ENCODE measurements around the gene OAS2.
"Not testable (repeated sequence)": the region's sequence is repeated elsewhere in the genome, so short reads cannot be mapped to it uniquely, and the experiment has no call there.

The OAS2 gene

DNA sequence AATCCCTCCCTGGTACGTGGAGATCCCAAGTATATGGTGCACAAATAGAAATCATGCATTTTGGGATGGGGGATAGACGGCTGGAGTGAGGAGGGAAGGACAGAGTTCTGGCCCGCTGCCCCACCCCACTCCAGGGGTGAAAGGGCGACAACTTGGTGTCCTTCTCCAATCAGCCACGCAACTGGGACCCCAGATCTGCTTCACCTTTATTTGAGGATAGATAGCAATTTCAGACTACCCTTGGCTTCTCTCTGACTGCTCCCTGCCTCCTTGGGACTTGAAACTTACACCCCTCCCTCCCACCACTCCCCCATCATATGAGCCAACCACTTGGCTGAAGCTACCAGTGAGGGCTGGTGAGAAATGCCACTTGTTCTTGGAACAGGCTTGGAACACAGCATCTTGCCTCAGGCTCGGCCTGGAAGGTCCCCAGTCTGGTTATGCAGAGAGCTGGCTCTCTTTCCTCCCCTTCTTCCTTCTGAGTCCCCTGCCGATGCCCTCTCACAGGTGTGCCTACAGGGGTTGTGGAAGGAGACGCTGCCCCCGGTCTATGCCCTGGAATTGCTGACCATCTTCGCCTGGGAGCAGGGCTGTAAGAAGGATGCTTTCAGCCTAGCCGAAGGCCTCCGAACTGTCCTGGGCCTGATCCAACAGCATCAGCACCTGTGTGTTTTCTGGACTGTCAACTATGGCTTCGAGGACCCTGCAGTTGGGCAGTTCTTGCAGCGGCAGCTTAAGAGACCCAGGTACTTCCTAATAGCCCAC, 31.9 kb upstream of the OAS2 start:
- in situ Hi-C loops (cut with HindIII; ENCODE audit: low pct_ligation_motif_present, low pct_unique_long_range_greater_than_20kb, low sequenced_read_pairs), result no loop called here
- no peak for DNase-seq

DNA sequence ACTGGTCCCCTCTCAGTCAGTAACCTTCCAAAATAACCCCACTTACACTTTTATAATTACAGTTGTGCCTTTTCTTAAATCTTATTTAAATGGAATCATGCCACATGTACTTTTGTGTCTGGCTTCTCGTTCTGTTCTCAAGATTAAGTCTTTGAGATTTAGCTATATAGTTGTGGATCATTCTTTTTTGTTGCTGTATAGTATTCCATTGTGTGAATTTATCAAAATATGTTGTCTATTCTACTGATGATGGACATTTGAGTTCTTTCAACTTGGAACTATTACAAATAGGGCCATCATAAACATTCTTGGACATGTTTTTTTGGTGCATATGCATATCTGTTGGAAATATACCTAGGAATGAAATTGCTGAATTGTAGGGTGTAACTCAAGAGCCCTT, 31.0 kb upstream of the OAS2 start:
- no peak for DNase-seq
- in situ Hi-C loops (cut with HindIII; ENCODE audit: low pct_ligation_motif_present, low pct_unique_long_range_greater_than_20kb, low sequenced_read_pairs), result no loop called here

DNA sequence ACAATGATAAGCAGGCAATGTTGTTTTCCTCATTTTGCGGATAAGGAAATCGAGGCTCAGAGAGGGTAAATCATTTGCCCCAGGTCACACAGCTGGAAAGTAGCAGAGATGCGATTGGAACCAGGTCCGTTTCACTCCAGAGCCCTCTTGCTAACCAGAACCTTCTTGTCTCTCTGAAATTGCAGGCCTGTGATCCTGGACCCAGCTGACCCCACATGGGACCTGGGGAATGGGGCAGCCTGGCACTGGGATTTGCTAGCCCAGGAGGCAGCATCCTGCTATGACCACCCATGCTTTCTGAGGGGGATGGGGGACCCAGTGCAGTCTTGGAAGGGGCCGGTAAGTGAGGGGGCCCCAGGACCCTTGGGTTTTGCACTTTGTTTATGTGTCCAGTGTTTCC, 30.6 kb upstream of the OAS2 start:
- in situ Hi-C loops (cut with HindIII; ENCODE audit: low pct_ligation_motif_present, low pct_unique_long_range_greater_than_20kb, low sequenced_read_pairs), result no loop called here
- DNase-seq, result no peak

DNA sequence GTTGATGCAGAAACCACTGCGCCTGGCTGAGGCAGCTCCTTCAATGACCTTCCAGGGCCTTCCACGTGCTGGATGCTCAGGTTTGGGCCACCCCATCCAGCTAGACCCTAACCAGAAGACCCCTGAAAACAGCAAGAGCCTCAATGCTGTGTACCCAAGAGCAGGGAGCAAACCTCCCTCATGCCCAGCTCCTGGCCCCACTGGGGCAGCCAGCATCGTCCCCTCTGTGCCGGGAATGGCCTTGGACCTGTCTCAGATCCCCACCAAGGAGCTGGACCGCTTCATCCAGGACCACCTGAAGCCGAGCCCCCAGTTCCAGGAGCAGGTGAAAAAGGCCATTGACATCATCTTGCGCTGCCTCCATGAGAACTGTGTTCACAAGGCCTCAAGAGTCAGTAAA, 29.5 kb upstream of the OAS2 start:
- no peak for DNase-seq
- in situ Hi-C loops (cut with HindIII; ENCODE audit: low pct_ligation_motif_present, low pct_unique_long_range_greater_than_20kb, low sequenced_read_pairs), result no loop called here

DNA sequence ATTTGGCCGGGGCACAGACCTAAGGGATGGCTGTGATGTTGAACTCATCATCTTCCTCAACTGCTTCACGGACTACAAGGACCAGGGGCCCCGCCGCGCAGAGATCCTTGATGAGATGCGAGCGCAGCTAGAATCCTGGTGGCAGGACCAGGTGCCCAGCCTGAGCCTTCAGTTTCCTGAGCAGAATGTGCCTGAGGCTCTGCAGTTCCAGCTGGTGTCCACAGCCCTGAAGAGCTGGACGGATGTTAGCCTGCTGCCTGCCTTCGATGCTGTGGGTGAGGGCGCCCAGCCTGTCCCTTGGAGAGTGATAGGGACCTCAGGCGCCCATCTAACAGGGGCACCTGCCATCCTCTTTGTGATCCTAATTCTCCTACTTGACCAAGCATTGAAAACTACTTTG, 27.6 kb upstream of the OAS2 start:
- DNase-seq, result no peak
- in situ Hi-C loops (cut with HindIII; ENCODE audit: low pct_ligation_motif_present, low pct_unique_long_range_greater_than_20kb, low sequenced_read_pairs), result no loop called here

DNA sequence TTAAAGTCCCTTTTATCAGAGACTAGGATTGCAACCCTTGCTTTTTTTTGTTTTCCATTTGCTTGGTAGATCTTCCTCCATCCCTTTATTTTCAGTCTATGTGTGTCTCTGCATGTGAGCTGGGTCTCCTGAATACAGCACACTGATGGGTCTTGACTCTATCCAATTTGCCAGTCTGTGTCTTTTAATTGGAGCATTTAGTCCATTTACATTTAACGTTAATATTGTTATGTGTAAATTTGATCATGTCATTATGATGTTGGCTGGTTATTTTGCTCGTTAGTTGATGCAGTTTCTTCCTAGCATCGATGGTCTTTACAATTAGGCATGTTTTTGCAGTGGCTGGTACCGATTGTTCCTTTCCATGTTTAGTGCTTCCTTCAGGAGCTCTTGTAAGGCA, 21.2 kb upstream of the OAS2 start:
- DNase-seq; in situ Hi-C loops (cut with HindIII; ENCODE audit: low pct_ligation_motif_present, low pct_unique_long_range_greater_than_20kb, low sequenced_read_pairs): not testable (repeated sequence)

DNA sequence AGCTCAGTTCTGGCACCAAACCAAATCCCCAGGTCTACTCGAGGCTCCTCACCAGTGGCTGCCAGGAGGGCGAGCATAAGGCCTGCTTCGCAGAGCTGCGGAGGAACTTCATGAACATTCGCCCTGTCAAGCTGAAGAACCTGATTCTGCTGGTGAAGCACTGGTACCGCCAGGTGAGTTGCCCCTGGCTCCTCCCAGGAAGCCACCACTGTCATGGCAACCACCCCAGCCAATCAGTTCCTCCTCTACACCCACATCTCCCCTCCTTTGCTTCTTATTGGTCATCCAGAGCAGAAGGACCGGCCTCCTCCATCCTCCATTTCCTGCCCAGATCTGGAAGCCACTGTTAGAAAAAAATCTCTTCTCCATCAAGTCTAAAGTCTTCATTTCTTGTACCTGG, 17.2 kb upstream of the OAS2 start:
- no peak for DNase-seq
- in situ Hi-C loops (cut with HindIII; ENCODE audit: low pct_ligation_motif_present, low pct_unique_long_range_greater_than_20kb, low sequenced_read_pairs), result no loop called here

DNA sequence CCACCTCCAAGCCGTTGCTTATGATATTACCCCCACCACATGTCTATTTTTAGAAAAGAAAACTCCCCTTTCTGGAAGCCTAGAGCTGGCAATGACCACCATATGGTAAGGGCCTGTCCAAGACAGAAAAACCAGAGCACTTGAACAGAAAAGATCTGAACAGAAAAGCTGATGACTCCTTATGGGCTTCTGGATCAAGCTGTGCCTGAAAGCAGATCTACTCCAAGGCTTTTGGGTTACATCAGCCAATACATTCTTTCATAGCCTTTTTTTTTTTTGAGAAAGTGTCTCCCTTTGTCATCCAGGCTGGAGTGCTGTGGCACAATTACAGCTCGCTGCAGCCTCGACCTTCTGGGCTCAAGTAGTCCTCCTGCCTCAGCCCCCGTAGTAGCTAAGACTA, 16.8 kb upstream of the OAS2 start:
- in situ Hi-C loops (cut with HindIII; ENCODE audit: low pct_ligation_motif_present, low pct_unique_long_range_greater_than_20kb, low sequenced_read_pairs), result no loop called here
- DNase-seq, result no peak

DNA sequence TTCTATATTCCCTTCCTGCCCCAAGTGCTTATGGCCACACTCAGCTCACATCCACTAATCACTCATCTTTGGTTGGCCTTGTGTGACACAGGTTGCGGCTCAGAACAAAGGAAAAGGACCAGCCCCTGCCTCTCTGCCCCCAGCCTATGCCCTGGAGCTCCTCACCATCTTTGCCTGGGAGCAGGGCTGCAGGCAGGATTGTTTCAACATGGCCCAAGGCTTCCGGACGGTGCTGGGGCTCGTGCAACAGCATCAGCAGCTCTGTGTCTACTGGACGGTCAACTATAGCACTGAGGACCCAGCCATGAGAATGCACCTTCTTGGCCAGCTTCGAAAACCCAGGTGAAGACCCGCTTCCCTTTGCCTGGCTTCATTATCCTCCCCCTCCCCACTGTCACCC, 15.8 kb upstream of the OAS2 start:
- in situ Hi-C loops (cut with HindIII; ENCODE audit: low pct_ligation_motif_present, low pct_unique_long_range_greater_than_20kb, low sequenced_read_pairs), result no loop called here
- DNase-seq, result no peak

DNA sequence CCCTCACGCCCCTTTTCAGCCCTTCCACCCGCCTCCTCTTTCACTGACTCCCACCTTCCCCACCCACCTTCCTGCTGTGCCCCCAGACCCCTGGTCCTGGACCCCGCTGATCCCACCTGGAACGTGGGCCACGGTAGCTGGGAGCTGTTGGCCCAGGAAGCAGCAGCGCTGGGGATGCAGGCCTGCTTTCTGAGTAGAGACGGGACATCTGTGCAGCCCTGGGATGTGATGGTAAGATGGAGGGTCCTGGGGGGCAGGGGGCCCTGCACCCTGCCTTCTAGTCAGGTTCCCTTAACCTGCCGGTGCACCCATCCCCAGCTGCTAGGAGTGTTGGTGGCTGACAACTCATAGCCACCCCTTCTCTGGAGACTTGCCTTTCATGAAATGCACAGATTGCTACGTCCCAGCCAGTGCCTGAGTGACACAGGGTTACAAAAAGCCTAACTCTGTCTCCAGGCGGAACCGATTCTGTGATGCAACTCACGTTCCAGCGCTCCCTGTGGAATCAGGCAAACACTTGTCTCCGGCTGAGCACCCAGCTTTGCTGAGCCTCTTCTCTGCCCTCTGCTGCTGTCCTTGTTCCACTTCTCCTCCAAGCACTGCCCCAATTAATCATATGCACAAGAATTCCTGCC, 15.0 kb upstream of the OAS2 start:
- in situ Hi-C loops (cut with HindIII; ENCODE audit: low pct_ligation_motif_present, low pct_unique_long_range_greater_than_20kb, low sequenced_read_pairs), result no loop called here
- DNase-seq, result no peak

DNA sequence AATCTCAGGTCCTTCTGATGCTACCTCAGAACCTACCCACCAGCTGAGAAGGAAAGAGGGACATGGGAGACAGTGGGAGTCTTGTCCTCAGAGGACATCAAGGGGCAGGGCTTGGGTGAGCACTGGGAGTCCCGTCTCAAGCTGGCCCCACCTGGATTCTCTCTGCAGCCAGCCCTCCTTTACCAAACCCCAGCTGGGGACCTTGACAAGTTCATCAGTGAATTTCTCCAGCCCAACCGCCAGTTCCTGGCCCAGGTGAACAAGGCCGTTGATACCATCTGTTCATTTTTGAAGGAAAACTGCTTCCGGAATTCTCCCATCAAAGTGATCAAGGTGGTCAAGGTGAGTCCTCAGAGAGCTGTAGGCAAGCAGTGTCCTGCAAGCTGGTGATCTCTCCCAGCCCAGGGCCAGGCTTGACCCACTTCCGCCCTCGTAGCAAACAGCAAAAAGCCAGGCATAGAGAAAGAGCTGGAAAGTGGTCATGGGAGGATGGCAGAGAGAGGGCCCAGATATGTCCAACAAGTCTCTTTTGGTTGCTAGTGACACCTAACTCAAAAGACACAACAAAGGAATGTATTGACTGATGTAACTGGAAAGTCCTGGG, 14.2 kb upstream of the OAS2 start:
- in situ Hi-C loops (cut with HindIII; ENCODE audit: low pct_ligation_motif_present, low pct_unique_long_range_greater_than_20kb, low sequenced_read_pairs), result no loop called here
- no peak for DNase-seq

DNA sequence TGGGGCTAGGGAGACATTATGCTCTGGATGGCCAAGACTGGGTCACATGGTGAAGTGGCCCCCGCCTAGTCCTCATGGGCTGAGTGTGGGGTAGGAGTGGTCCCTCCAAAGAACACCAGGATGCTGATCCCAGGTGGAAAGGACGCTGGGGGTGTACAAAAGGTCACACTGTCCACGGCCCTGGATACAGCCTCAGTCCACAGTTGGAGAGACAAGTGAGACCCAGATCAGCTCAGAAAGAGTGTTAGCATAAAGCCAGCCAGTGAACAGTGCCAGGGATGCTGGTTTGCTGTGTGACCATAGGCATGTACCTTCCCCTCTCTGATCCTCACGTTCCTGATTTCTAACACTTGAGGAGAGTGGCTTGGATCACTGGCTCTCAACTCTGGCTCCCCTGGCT, 13.4 kb upstream of the OAS2 start:
- DNase-seq, result no peak
- in situ Hi-C loops (cut with HindIII; ENCODE audit: low pct_ligation_motif_present, low pct_unique_long_range_greater_than_20kb, low sequenced_read_pairs), result no loop called here

DNA sequence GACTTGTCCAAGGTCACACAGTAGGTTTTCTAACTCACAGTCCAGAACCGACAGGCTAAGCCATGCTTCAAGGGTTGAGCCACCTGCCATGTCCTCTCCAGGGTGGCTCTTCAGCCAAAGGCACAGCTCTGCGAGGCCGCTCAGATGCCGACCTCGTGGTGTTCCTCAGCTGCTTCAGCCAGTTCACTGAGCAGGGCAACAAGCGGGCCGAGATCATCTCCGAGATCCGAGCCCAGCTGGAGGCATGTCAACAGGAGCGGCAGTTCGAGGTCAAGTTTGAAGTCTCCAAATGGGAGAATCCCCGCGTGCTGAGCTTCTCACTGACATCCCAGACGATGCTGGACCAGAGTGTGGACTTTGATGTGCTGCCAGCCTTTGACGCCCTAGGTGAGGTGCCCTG, 12.7 kb upstream of the OAS2 start:
- in situ Hi-C loops (cut with HindIII; ENCODE audit: low pct_ligation_motif_present, low pct_unique_long_range_greater_than_20kb, low sequenced_read_pairs), result no loop called here
- no peak for DNase-seq

DNA sequence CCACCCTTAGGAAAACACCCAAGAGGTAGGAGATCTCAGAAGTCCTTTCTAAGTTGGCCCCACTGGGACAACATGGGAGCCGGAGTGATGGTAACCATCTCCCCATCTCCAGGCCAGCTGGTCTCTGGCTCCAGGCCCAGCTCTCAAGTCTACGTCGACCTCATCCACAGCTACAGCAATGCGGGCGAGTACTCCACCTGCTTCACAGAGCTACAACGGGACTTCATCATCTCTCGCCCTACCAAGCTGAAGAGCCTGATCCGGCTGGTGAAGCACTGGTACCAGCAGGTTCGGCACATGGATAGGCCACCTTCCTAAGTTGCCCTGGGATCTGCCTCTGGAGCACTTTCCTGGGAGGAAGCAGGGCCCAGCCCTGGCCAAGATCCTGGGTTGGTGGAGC, 11.0 kb upstream of the OAS2 start:
- no peak for DNase-seq
- in situ Hi-C loops (cut with HindIII; ENCODE audit: low pct_ligation_motif_present, low pct_unique_long_range_greater_than_20kb, low sequenced_read_pairs), result no loop called here

DNA sequence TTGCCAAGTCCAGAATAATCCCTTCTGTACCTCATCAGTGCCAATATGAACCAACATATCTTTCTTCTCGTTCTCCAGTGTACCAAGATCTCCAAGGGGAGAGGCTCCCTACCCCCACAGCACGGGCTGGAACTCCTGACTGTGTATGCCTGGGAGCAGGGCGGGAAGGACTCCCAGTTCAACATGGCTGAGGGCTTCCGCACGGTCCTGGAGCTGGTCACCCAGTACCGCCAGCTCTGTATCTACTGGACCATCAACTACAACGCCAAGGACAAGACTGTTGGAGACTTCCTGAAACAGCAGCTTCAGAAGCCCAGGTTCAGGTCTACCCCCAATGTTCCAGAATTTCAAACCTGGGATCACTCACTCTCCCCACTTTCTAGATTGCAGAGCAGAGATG, 10.5 kb upstream of the OAS2 start:
- DNase-seq, result no peak
- in situ Hi-C loops (cut with HindIII; ENCODE audit: low pct_ligation_motif_present, low pct_unique_long_range_greater_than_20kb, low sequenced_read_pairs), result no loop called here

DNA sequence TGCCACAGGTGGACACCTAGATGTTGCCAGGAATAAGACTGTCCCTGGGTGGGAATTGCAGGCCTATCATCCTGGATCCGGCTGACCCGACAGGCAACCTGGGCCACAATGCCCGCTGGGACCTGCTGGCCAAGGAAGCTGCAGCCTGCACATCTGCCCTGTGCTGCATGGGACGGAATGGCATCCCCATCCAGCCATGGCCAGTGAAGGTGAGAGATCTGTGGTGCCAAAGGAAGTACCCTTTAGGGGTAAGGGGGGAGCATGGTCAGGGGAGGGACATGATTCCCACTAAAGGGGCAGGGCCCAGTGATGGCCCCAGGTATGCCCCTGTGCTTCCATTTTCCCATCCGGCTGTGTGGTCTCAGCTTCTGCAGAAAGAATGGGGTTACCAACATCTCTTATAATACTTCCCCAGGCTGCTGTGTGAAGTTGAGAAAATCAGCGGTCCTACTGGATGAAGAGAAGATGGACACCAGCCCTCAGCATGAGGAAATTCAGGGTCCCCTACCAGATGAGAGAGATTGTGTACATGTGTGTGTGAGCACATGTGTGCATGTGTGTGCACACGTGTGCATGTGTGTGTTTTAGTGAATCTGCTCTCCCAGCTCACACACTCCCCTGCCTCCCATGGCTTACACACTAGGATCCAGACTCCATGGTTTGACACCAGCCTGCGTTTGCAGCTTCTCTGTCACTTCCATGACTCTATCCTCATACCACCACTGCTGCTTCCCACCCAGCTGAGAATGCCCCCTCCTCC, 8.6 kb upstream of the OAS2 start:
- in situ Hi-C loops (cut with HindIII; ENCODE audit: low pct_ligation_motif_present, low pct_unique_long_range_greater_than_20kb, low sequenced_read_pairs), result no loop called here
- DNase-seq, result no peak

DNA sequence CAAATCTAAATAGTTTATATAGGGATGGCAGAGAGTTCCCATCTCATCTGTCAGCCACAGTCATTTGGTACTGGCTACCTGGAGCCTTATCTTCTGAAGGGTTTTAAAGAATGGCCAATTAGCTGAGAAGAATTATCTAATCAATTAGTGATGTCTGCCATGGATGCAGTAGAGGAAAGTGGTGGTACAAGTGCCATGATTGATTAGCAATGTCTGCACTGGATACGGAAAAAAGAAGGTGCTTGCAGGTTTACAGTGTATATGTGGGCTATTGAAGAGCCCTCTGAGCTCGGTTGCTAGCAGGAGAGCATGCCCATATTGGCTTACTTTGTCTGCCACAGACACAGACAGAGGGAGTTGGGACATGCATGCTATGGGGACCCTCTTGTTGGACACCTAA, 7.9 kb upstream of the OAS2 start:
- in situ Hi-C loops (cut with HindIII; ENCODE audit: low pct_ligation_motif_present, low pct_unique_long_range_greater_than_20kb, low sequenced_read_pairs), result no loop called here
- no peak for DNase-seq

DNA sequence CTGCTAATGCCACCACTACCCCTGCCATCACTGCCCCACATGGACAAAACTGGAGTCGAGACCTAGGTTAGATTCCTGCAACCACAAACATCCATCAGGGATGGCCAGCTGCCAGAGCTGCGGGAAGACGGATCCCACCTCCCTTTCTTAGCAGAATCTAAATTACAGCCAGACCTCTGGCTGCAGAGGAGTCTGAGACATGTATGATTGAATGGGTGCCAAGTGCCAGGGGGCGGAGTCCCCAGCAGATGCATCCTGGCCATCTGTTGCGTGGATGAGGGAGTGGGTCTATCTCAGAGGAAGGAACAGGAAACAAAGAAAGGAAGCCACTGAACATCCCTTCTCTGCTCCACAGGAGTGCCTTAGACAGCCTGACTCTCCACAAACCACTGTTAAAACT, 7.1 kb upstream of the OAS2 start:
- DNase-seq, result no peak
- in situ Hi-C loops (cut with HindIII; ENCODE audit: low pct_ligation_motif_present, low pct_unique_long_range_greater_than_20kb, low sequenced_read_pairs), result no loop called here

DNA sequence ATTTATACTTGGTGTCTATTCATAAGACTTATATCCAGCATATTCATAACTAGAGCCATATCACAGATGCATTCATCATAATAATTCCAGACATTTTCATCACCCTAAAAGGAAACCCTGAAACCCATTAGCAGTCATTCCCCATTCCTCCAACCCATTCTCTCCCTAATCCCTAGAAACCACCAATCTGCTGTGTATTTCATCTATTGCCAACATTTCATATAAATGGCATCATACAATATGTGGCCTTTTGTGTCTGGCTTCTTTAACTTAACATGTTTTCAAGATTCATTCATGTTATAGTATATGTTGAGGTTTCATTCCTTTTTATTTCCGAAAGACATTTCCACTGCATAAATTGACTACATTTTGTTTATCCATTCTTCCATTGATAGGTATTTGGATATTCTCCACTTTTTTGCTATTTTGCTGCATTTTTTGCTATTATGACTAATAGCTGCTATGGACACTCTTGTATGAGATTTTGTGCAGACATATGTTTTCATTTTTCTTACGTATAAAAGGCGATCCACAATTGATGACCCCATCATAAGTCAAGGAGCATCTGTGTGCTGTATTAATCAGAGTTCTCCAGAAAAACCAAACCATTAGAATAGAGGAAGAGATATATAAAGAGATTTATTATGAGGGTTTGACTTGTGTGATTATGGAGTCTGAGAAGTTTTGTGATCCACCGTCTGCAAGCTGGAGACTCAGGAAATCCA, 5.1 kb upstream of the OAS2 start:
- in situ Hi-C loops (cut with HindIII; ENCODE audit: low pct_ligation_motif_present, low pct_unique_long_range_greater_than_20kb, low sequenced_read_pairs), result no loop called here
- DNase-seq, result no peak
